HepG2 (cell line): Measurements from ENCODE around the gene NXPH1.

Source experiments
- KLF12 ChIP-seq: sonication (generic); formaldehyde crosslinking; IDR thresholded peaks from 2 replicates; pipeline ENCODE4 v1.4.0; 2020; ENCODE audit warnings: missing genetic modification reagents, borderline replicate concordance
- POLR2A ChIP-seq, 2 experiments: IDR thresholded peaks; 2 replicates each; pipeline ENCODE4 v1.6.1; 2011; ENCODE audit warnings: low read depth in 2 of 2, low read length in 2 of 2, mild to moderate bottlenecking in 1 of 2, moderate library complexity in 1 of 2; ENCODE audit not compliant: insufficient read depth in 1 of 2
- POLR2AphosphoS5 ChIP-seq: IDR thresholded peaks from 2 replicates; pipeline ENCODE4 v1.6.1; 2012; ENCODE audit warnings: low read depth, low read length
- SIX4 ChIP-seq: sonication (generic); formaldehyde crosslinking; IDR thresholded peaks from 2 replicates; pipeline ENCODE4 v1.4.0; 2020; ENCODE audit warnings: missing genetic modification reagents
- ZNF296 ChIP-seq: sonication (generic); formaldehyde crosslinking; conservative IDR thresholded peaks from 2 replicates; pipeline ENCODE4 v1.5.0; 2020; ENCODE audit warnings: mild to moderate bottlenecking, missing genetic modification reagents
- ZNF777 ChIP-seq: sonication (generic); formaldehyde crosslinking; IDR thresholded peaks from 2 replicates; pipeline ENCODE4 v1.4.0; 2020; ENCODE audit warnings: missing genetic modification reagents
- ZSCAN9 ChIP-seq: IDR thresholded peaks from 2 replicates; pipeline ENCODE4 v1.6.1; 2016; ENCODE audit warnings: borderline replicate concordance
- TF ChIP-seq, protein P1 (sequence below): sonication (generic); formaldehyde crosslinking; IDR thresholded peaks from 2 replicates; pipeline ENCODE4 v1.5.0; 2020; ENCODE audit warnings: mild to moderate bottlenecking, missing genetic modification reagents, moderate library complexity
- TF ChIP-seq, protein P2 (sequence below), 2 experiments: IDR thresholded peaks; 2 replicates each; pipeline ENCODE4 v1.6.1; 2011 to 2012; ENCODE audit warnings: low read length in 2 of 2, borderline replicate concordance in 1 of 2, low read depth in 1 of 2, mild to moderate bottlenecking in 1 of 2, moderate library complexity in 1 of 2
- TF ChIP-seq, protein P3 (sequence below): IDR thresholded peaks from 2 replicates; pipeline ENCODE4 v1.6.1; 2012; ENCODE audit warnings: inconsistent platforms

DNA sequence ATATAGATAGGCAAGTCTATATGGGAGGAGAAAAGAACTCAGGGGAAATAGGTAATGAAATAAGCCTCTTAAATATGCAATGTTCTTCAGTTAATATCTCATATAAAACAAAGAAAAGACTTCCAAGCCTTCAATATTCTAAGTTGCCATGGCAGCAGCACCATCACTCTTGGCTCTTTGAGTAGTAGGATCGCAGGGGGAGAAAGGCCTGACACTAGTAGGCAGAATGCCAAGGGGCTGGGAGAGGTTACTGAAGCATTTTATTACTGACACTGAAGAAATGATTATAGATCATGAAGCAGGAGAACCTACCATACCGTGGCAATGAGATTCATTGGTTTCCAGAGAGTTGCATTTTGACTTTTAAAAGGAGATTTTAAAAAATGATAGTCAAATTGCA lies 193.9 kb downstream of the NXPH1 start:
- no peak for TF ChIP-seq KLF12 (CRISPR knock-in tag)
- no peak for TF ChIP-seq ZSCAN9 (CRISPR knock-in tag)
- TF ChIP-seq ZNF777 = no peak
- TF ChIP-seq, protein P1, sequence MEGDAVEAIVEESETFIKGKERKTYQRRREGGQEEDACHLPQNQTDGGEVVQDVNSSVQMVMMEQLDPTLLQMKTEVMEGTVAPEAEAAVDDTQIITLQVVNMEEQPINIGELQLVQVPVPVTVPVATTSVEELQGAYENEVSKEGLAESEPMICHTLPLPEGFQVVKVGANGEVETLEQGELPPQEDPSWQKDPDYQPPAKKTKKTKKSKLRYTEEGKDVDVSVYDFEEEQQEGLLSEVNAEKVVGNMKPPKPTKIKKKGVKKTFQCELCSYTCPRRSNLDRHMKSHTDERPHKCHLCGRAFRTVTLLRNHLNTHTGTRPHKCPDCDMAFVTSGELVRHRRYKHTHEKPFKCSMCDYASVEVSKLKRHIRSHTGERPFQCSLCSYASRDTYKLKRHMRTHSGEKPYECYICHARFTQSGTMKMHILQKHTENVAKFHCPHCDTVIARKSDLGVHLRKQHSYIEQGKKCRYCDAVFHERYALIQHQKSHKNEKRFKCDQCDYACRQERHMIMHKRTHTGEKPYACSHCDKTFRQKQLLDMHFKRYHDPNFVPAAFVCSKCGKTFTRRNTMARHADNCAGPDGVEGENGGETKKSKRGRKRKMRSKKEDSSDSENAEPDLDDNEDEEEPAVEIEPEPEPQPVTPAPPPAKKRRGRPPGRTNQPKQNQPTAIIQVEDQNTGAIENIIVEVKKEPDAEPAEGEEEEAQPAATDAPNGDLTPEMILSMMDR (CRISPR knock-in tag) = no peak
- TF ChIP-seq, protein P2, sequence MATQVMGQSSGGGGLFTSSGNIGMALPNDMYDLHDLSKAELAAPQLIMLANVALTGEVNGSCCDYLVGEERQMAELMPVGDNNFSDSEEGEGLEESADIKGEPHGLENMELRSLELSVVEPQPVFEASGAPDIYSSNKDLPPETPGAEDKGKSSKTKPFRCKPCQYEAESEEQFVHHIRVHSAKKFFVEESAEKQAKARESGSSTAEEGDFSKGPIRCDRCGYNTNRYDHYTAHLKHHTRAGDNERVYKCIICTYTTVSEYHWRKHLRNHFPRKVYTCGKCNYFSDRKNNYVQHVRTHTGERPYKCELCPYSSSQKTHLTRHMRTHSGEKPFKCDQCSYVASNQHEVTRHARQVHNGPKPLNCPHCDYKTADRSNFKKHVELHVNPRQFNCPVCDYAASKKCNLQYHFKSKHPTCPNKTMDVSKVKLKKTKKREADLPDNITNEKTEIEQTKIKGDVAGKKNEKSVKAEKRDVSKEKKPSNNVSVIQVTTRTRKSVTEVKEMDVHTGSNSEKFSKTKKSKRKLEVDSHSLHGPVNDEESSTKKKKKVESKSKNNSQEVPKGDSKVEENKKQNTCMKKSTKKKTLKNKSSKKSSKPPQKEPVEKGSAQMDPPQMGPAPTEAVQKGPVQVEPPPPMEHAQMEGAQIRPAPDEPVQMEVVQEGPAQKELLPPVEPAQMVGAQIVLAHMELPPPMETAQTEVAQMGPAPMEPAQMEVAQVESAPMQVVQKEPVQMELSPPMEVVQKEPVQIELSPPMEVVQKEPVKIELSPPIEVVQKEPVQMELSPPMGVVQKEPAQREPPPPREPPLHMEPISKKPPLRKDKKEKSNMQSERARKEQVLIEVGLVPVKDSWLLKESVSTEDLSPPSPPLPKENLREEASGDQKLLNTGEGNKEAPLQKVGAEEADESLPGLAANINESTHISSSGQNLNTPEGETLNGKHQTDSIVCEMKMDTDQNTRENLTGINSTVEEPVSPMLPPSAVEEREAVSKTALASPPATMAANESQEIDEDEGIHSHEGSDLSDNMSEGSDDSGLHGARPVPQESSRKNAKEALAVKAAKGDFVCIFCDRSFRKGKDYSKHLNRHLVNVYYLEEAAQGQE (IDR thresholded peaks at IDR 0.05; ENCODE audit: borderline replicate concordance in 1 of 2, low read depth in 1 of 2, low read length in 2 of 2) = no peak
- no peak for TF ChIP-seq POLR2A (IDR thresholded peaks at IDR 0.05; ENCODE audit: insufficient read depth in 1 of 2, low read depth in 2 of 2, low read length in 2 of 2)
- no peak for TF ChIP-seq ZNF296 (CRISPR knock-in tag)
- no peak for TF ChIP-seq SIX4 (CRISPR knock-in tag)
- TF ChIP-seq POLR2AphosphoS5 = no peak
- TF ChIP-seq, protein P3, sequence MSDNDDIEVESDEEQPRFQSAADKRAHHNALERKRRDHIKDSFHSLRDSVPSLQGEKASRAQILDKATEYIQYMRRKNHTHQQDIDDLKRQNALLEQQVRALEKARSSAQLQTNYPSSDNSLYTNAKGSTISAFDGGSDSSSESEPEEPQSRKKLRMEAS = no peak
